Epithelial cell of proximal tubule (primary cell): Measurements from ENCODE around the gene PDCD1LG2. TPM values are rescaled to one million over a fixed set of nuclear protein-coding genes. Genes with fewer than 3 reads are reported as not detected.
"Not testable (repeated sequence)": the region's sequence is repeated elsewhere in the genome, so short reads cannot be mapped to it uniquely, and the experiment has no call there.

Experiments
- DNase-seq: peaks from one replicate; pipeline ENCODE4 v3.0.0-alpha.2; 2011; ENCODE audit warnings: low read depth
- H3K4me3 ChIP-seq: 2 replicates; pipeline ENCODE4 v1.5.1; 2011; ENCODE audit warnings: low read depth, mild to moderate bottlenecking, low read length
- CTCF ChIP-seq: conservative IDR thresholded peaks from 2 replicates; pipeline ENCODE4 v1.5.1; 2012; ENCODE audit warnings: low read depth, mild to moderate bottlenecking, low read length
- total RNA-seq: library from RNA; depleted of rRNA; stranded (reverse); fragments of >200 nt; gene quantifications from 2 replicates; pipeline ENCODE4 v1.2.3, GENCODE V29; 2015

Gene PDCD1LG2
- total RNA-seq = 2.7 and 12.4 TPM in 2 replicates

GRCh38 chr9:5510360-5510931 is at the start of gene PDCD1LG2:
PDCD1LG2 (plus strand) TSS chr9:5510531; CDS start chr9:5522547, 12,016 bp downstream.
- DNase-seq = no peak
- H3K4me3 ChIP-seq = no peak within 1 kb of the TSS
- no peak for TF ChIP-seq CTCF

GRCh38 chr9:5464831-5465330 is 45.5 kb upstream of the PDCD1LG2 start:
- H3K4me3 ChIP-seq = not testable (repeated sequence)

DNA sequence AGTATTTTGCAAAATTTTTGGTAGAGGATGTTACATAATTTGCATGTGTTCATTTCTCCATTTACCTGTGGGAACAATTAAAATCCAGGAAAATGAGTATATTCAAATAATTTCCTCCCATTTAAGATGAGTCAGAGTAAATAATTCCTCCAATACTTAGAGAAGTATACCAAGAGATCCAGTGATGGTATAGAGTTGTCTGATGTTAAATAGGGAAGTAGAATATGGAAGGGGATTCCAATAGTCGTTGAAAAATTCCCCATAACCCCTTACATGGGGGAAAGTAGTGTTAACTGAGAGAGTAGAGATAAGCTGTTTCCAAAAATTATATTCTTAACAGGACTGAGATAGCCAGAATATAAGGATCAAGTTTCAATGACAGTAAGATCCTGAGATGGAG is 44.3 kb upstream of the PDCD1LG2 start:
- no peak overlapping the region for H3K4me3 ChIP-seq
- no peak for DNase-seq
- no peak for TF ChIP-seq CTCF

More at GRCh38 chr9:5464831-5465330, 45.5 kb upstream of the PDCD1LG2 start:
- DNase-seq = not testable (repeated sequence)

- TF ChIP-seq CTCF = no peak
- DNase-seq = no peak
Measured at GRCh38 chr9:5466766-5467165, 43.6 kb upstream of the PDCD1LG2 start.

DNA sequence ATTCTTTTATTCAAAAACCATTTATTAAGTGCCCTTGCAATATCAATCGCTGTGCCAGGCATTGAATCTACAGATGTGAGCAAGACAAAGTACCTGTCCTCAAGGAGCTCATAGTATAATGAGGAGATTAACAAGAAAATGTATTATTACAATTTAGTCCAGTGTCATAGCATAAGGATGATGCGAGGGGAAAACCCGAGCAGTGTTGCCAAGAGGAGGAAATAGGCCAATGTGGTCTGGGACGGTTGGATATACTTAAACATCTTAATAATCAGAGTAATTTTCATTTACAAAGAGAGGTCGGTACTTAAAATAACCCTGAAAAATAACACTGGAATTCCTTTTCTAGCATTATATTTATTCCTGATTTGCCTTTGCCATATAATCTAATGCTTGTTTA is 41.5 kb upstream of the PDCD1LG2 start:
- no peak for DNase-seq
- TF ChIP-seq CTCF = no peak
- no peak overlapping the region for H3K4me3 ChIP-seq

More at GRCh38 chr9:5466766-5467165, 43.6 kb upstream of the PDCD1LG2 start:
- H3K4me3 ChIP-seq = no peak overlapping the region

- no peak for TF ChIP-seq CTCF
- H3K4me3 ChIP-seq = no peak overlapping the region
- no peak for DNase-seq
Measured at GRCh38 chr9:5470122-5470521, 40.2 kb upstream of the PDCD1LG2 start.

- no peak for DNase-seq
- no peak for TF ChIP-seq CTCF
- H3K4me3 ChIP-seq = no peak overlapping the region
Measured at GRCh38 chr9:5470816-5471215, 39.5 kb upstream of the PDCD1LG2 start.

DNA sequence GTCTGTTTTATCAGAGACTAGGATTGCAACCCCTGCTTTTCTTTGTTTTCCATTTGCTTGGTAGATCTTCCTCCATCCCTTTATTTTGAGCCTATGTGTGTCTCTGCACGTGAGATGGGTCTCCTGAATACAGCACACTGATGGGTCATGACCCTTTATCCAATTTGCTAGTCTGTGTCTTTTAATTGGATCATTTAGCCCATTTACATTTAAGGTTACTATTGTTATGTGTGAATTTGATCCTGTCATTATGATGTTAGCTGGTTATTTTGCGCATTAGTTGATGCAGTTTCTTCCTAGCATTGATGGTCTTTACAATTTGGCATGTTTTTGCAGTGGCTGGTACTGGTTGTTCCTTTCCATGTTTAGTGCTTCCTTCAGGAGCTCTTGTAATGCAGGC is 34.7 kb upstream of the PDCD1LG2 start:
- DNase-seq, H3K4me3 ChIP-seq: not testable (repeated sequence)
